T47D (cell line): ENCODE measurements around the gene DNAJC1.
A peak's percentile ranks its signal among the peaks of the same experiment; 100 is the strongest.
"Not testable (repeated sequence)": the region's sequence is repeated elsewhere in the genome, so short reads cannot be mapped to it uniquely, and the experiment has no call there.

Experiments
- DNase-seq, 2 experiments: peaks; one replicate each; pipeline versions ENCODE4 v3.0.0 to v3.0.0-alpha.2; 2011 to 2012; ENCODE audit warnings: low read depth in 1 of 2, low spot score in 1 of 2
- JUND ChIP-seq: IDR thresholded peaks from 2 replicates; pipeline ENCODE4 v1.6.1; 2012; ENCODE audit warnings: low read depth
- in situ Hi-C: cut with HindIII; loops from 2 replicates; pipeline ENCODE4 v1.10.0; 2016; ENCODE audit warnings: low sequenced_read_pairs, low pct_unique_long_range_greater_than_20kb

Gene DNAJC1

GRCh38 chr10:21727452-21728168 lies 275.9 kb downstream of the DNAJC1 start:
- TF ChIP-seq JUND = no peak
- in situ Hi-C loops = no loop called here
- DNase-seq = no peak

- no peak for DNase-seq
- in situ Hi-C loops = no loop called here
- no peak for TF ChIP-seq JUND
These were observed 276.8 kb downstream of the DNAJC1 start for GRCh38 chr10:21726601-21727225.

DNA sequence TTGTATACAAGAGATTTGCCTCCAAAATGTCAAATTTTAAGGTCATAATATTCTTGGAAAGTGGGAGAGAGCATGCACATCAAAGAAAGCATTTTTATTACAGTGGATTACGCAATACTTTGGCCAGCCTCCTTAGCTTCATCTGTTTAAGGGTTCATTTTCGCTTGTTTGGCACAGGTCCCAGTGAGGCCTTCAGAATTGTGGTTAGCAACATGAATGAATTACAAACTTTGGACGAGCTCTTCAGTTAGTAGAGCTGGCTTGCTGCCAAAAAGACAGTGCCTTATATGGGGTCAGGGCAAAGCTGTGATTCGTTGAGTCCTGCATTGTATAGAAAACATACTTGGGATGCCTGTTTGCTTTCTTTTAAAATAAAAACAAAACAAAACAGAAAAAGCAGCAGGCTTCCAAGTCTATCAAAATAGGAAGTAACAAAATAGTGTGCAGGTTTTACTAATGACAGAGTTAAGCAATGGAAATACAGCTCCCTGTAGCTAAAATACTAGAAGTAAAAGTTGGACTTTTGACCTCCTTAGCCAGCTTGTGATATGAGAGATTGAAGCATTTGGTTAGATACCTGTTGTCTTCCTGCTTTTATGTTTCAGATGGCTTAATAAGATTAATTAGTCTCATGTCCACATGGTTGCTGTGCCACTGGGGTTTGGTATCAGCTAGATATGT lies 278.7 kb downstream of the DNAJC1 start:
- in situ Hi-C loops = no loop called here
- peak in 1 of 2 experiments; percentile 82 for DNase-seq
- TF ChIP-seq JUND = no peak

DNA sequence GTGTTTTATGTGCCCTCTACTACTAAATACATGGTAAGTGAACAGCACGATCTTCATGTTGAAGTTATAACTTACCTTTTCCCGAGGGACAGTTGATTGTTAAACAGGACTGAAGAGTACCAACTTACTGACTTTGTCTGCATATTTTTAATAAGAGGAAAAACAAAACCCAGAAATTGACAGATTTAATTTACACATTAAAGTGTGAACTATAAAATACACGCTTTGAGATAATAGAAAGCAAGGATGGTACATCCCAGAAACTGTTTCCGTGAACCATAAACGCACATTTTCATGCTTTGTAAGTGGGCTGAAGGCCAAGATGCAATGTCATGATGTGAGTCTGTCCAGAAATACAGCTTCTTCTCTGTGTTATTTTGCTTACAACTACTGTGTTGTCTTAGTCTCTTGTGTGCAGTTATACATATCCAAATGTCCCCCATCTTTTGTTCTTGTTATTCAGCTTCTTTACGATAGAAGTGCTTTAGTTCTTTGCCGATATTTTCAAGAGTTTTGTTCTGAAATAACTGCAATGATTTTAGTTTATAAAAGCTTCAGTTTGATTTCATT lies 279.4 kb downstream of the DNAJC1 start:
- in situ Hi-C loops = no loop called here
- TF ChIP-seq JUND = no peak
- no peak for DNase-seq

GRCh38 chr10:21722209-21722608 lies 281.3 kb downstream of the DNAJC1 start:
- DNase-seq = no peak
- in situ Hi-C loops = no loop called here
- no peak for TF ChIP-seq JUND

GRCh38 chr10:21721000-21721665 lies 282.4 kb downstream of the DNAJC1 start:
- DNase-seq = no peak
- in situ Hi-C loops = no loop called here
- no peak for TF ChIP-seq JUND

DNA sequence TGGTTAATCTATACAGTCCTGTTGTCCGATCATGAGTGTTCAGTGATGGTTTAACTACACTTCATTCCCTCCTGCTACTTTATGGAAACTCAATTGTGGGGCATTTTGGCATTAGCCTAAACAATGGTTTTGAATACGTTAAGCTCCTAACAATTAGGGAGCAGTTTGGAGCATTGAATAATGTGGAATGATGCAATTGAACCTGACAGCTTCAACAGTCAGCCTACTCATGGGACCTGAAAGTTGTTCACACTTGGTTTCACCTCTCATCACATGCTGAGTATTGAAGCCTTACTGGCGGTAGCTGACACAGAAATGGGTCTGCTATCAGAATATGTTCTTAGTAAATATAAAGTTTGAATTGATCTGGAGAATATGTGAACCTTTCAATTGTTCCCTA lies 283.4 kb downstream of the DNAJC1 start:
- DNase-seq = no peak
- TF ChIP-seq JUND = no peak
- in situ Hi-C loops = no loop called here

DNA sequence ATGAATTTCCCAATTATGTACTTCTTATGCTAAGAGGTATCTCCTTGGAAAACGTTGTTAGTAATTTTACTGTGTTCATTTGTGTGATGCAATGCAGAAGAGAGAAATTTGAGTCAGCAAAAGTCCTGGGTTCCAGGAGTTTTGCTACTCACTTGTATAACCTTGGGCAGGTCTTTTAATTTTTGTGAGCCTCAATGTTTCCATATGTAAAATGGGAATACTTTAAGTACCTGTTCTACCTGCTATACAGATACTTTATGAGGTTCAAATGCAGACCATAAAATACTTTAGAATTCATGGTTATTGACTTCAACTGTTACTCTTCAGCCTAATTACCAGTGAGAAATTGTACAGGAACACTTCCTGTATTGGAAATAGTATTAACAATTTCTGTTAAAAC lies 284.0 kb downstream of the DNAJC1 start:
- in situ Hi-C loops = no loop called here
- no peak for DNase-seq
- TF ChIP-seq JUND = no peak

DNA sequence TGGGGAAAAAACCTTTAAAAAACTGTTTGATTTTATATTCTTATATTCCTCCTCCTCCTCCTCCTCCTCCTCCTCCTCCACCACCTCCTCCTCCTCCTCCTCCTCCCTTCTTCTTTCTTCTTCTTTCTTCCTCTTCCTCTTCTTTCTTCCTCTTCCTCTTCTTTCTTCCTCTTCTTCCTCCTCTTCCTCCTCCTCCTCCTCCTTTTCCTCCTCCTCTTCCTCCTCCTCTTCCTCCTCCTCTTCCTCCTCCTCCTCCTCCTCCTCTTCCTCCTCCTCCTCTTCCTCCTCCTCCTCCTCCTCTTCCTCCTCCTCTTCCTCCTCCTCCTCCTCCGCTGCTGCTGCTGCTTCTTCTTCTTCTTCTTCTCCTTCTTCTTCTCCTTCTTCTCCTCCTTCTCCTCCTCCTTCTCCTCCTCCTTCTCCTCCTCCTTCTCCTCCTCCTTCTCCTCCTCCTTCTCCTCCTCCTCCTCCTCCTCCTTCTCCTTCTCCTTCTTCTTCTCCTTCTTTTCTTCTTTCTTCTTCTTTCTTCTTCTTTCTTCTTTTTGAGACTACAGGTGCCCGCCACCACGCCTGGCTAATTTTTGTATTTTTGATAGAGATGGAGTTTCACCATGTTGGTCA lies 286.0 kb downstream of the DNAJC1 start:
- in situ Hi-C loops, DNase-seq: not testable (repeated sequence)

DNA sequence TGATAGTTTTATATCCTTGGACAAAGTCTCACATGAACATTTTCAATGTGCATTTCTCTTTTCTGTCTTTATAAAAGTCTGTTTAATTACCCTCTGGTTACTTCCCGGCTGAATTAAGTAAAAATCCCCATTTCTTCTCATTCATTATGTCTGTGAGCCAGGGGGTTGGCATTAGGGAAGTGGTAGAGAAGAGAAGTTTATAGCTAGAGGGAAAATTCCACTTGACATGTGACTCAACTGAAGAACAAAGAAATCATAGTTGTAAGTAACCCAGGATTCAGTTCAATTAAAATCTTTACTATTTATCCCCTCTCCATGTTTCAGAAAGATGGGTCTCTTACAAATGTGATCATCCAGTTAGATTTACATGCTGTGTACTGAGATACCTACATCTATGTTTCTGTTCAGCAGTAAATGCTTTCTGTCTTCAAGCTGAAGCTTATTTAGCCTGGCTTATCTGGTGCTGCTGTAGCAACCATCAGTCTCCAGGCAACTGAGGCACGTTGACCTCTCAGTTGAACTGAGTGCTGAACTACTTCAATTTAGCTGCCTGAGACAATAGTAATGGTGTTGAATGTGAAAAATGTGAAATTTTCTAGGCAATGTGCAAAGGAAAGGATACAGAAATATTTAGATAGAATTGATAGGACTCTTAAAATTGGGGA lies 287.9 kb downstream of the DNAJC1 start:
- in situ Hi-C loops = no loop called here
- peak in 1 of 2 experiments; percentile 51 for DNase-seq
- TF ChIP-seq JUND = no peak

DNA sequence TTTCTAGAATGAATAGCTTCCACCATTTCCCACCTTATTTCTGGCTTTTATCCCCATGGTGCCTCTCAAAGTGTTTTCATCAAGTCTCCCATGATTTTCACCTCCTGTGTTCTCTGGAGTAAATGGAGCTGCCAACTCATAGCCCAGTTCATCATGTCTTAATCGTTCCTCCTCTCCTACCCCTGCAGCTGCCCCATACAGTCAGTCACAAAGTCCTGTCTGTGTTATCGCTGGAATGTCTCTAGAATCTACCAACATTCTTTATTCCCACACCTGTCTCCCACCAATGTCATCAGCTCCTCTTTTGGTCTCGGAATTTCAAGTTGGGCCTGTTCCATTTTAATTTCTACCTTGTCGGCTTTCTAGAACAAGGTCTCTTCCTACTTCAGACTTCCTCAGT lies 290.6 kb downstream of the DNAJC1 start:
- in situ Hi-C loops = no loop called here
- TF ChIP-seq JUND = no peak
- no peak for DNase-seq

DNA sequence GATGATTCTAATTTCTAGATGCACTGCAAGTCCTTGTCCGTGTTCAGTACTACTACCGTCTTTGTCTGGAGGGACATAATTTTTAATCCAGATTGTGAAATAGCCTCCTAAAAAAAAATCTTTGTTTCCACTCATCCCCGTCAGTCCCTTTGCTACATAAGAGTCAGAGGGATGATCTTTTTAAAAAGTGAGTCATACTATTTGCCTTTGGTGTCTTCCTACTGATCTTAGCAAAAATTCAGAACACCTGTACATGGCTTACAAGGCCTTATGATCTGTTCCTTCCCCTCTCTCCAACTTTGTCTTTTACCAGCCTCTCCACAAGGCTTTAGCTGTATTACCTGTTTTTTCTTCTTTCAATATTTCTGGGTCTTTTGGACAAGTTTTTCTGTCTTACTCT lies 296.0 kb downstream of the DNAJC1 start:
- in situ Hi-C loops = no loop called here
- TF ChIP-seq JUND = no peak
- DNase-seq = no peak
